HCT116 (cell line): Measurements from ENCODE around the gene ZSCAN5C.

Experiments used
- EGR1 ChIP-seq: IDR thresholded peaks from 2 replicates; pipeline ENCODE4 v1.6.1; 2012; ENCODE audit warnings: low read depth
- EZH2 ChIP-seq: fragments of 200-600 bp; sonication (generic); IDR thresholded peaks from 2 replicates; pipeline ENCODE4 v1.6.1; 2017; ENCODE audit warnings: antibody characterized with exemption, mixed run types
- EZH2phosphoT487 ChIP-seq: fragments of 200-600 bp; IDR thresholded peaks from 2 replicates; pipeline ENCODE4 v1.6.1; 2018; ENCODE audit warnings: antibody characterized with exemption, borderline replicate concordance
- POLR2A ChIP-seq: IDR thresholded peaks from 2 replicates; pipeline ENCODE4 v1.7.0; 2011; ENCODE audit warnings: borderline replicate concordance; ENCODE audit not compliant: insufficient read depth, insufficient read length; ENCODE audit errors: extremely low read depth
- POLR2AphosphoS5 ChIP-seq: IDR thresholded peaks from 2 replicates; pipeline ENCODE4 v1.6.1; 2011; ENCODE audit warnings: mild to moderate bottlenecking, low read depth, low read length, moderate library complexity
- SP1 ChIP-seq: IDR thresholded peaks from 2 replicates; pipeline ENCODE4 v1.6.1; 2012; ENCODE audit warnings: low read depth
- YY1 ChIP-seq: IDR thresholded peaks from 2 replicates; pipeline ENCODE4 v1.6.1; 2011; ENCODE audit warnings: low read length, low read depth, moderate library complexity, mild to moderate bottlenecking; ENCODE audit not compliant: insufficient replicate concordance; ENCODE audit errors: extremely low read depth
- ZNF274 ChIP-seq: fragments of 200-500 bp; sonication (Bioruptor generic); IDR thresholded peaks from 2 replicates; pipeline ENCODE4 v1.6.1; 2014; ENCODE audit warnings: mild to moderate bottlenecking, low read depth, low read length, inconsistent platforms
- TF ChIP-seq, protein P1 (sequence below), 3 experiments: fragments of 200-600 bp in 1 of 3; sonication (generic) in 1 of 3; IDR thresholded peaks in 2 of 3; conservative IDR thresholded peaks in 1 of 3; 2 replicates each; pipeline ENCODE4 v1.5.1; 2012 to 2017; ENCODE audit warnings: low read depth in 2 of 3, low read length in 2 of 3, antibody characterized with exemption in 1 of 3, borderline replicate concordance in 1 of 3, control low read depth in 1 of 3, mild to moderate bottlenecking in 1 of 3, mixed read lengths in 1 of 3, mixed run types in 1 of 3, moderate library complexity in 1 of 3; ENCODE audit not compliant: insufficient read depth in 1 of 3
- TF ChIP-seq, protein P2 (sequence below): IDR thresholded peaks from 2 replicates; pipeline ENCODE4 v1.6.1; 2012; ENCODE audit warnings: low read depth
- TF ChIP-seq, protein P3 (sequence below): IDR thresholded peaks from 2 replicates; pipeline ENCODE4 v1.6.1; 2012
- TF ChIP-seq, protein P4 (sequence below): IDR thresholded peaks from 2 replicates; pipeline ENCODE4 v1.6.1; 2012

DNA sequence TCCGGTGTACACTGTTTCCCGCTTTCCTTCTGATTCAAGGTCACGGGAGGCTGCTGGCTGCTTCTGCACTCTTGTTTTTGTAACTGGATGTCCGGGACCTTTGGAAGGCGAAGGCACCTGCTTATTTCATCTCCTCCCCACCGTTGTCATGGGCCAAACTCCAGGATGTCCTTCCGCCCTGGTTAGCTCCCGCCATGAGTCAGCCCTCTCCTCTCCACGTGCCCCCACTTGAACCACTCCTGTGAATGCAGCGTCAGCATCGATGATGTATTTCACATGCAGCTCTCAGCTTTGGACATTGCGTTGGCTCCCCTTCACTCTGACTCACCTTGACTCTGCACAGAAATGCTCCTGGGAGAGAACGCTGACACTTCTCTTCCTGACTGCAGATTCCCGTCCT is 31.8 kb upstream of the ZSCAN5C start:
- TF ChIP-seq, protein P1, sequence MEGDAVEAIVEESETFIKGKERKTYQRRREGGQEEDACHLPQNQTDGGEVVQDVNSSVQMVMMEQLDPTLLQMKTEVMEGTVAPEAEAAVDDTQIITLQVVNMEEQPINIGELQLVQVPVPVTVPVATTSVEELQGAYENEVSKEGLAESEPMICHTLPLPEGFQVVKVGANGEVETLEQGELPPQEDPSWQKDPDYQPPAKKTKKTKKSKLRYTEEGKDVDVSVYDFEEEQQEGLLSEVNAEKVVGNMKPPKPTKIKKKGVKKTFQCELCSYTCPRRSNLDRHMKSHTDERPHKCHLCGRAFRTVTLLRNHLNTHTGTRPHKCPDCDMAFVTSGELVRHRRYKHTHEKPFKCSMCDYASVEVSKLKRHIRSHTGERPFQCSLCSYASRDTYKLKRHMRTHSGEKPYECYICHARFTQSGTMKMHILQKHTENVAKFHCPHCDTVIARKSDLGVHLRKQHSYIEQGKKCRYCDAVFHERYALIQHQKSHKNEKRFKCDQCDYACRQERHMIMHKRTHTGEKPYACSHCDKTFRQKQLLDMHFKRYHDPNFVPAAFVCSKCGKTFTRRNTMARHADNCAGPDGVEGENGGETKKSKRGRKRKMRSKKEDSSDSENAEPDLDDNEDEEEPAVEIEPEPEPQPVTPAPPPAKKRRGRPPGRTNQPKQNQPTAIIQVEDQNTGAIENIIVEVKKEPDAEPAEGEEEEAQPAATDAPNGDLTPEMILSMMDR (IDR thresholded peaks at IDR 0.05 in 2 of 3, conservative IDR thresholded peaks at IDR 0.05 in 1 of 3; ENCODE audit: borderline replicate concordance in 1 of 3, insufficient read depth in 1 of 3, low read depth in 2 of 3, low read length in 2 of 3), result no peak
- TF ChIP-seq POLR2AphosphoS5 (no peak), EZH2phosphoT487 (no peak), ZNF274 (no peak), POLR2A (no peak), EGR1 (no peak), EZH2 (no peak), SP1 (no peak), YY1 (no peak)
- TF ChIP-seq, protein P2, sequence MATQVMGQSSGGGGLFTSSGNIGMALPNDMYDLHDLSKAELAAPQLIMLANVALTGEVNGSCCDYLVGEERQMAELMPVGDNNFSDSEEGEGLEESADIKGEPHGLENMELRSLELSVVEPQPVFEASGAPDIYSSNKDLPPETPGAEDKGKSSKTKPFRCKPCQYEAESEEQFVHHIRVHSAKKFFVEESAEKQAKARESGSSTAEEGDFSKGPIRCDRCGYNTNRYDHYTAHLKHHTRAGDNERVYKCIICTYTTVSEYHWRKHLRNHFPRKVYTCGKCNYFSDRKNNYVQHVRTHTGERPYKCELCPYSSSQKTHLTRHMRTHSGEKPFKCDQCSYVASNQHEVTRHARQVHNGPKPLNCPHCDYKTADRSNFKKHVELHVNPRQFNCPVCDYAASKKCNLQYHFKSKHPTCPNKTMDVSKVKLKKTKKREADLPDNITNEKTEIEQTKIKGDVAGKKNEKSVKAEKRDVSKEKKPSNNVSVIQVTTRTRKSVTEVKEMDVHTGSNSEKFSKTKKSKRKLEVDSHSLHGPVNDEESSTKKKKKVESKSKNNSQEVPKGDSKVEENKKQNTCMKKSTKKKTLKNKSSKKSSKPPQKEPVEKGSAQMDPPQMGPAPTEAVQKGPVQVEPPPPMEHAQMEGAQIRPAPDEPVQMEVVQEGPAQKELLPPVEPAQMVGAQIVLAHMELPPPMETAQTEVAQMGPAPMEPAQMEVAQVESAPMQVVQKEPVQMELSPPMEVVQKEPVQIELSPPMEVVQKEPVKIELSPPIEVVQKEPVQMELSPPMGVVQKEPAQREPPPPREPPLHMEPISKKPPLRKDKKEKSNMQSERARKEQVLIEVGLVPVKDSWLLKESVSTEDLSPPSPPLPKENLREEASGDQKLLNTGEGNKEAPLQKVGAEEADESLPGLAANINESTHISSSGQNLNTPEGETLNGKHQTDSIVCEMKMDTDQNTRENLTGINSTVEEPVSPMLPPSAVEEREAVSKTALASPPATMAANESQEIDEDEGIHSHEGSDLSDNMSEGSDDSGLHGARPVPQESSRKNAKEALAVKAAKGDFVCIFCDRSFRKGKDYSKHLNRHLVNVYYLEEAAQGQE, result no peak
- TF ChIP-seq, protein P3, sequence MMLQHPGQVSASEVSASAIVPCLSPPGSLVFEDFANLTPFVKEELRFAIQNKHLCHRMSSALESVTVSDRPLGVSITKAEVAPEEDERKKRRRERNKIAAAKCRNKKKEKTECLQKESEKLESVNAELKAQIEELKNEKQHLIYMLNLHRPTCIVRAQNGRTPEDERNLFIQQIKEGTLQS, result no peak
- TF ChIP-seq, protein P4, sequence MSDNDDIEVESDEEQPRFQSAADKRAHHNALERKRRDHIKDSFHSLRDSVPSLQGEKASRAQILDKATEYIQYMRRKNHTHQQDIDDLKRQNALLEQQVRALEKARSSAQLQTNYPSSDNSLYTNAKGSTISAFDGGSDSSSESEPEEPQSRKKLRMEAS, result no peak
